Esophagus squamous epithelium (tissue), 5 donors: ENCODE data around the gene NDUFB3. TPM values are rescaled to one million over a fixed set of nuclear protein-coding genes. Genes with fewer than 3 reads are reported as not detected.
A peak's percentile ranks its signal among the peaks of the same experiment; 100 is the strongest.

ENCODE experiments used
- DNase-seq: peaks from one replicate; lab custom pipeline; 2025; lab: John Stamatoyannopoulos, UW
- H3K27ac ChIP-seq, 4 donors: fragments of 200-600 bp; sonication (generic); one replicate each; pipeline ENCODE4 v1.5.1; 2016 to 2019; ENCODE audit warnings: mild to moderate bottlenecking in 1 of 4
- H3K27me3 ChIP-seq, 4 donors: fragments of 200-600 bp; sonication (generic); 1 replicate in 3 of 4; 2 replicates in 1 of 4; pipeline versions ENCODE4 v1.5.1 to v1.6.0; 2017 to 2021; ENCODE audit warnings: antibody characterized with exemption in 1 of 4
- H3K36me3 ChIP-seq, 3 donors: fragments of 200-600 bp; sonication (generic); one replicate each; pipeline ENCODE4 v1.5.1; 2016 to 2019
- H3K4me1 ChIP-seq, 3 donors: fragments of 200-600 bp; sonication (generic); one replicate each; pipeline ENCODE4 v1.5.1; 2017 to 2019
- H3K4me3 ChIP-seq, 4 donors: fragments of 200-600 bp; sonication (generic); 1 replicate in 3 of 4; 2 replicates in 1 of 4; pipeline ENCODE4 v1.5.1; 2016 to 2019; ENCODE audit warnings: mild to moderate bottlenecking in 2 of 4, moderate library complexity in 1 of 4
- H3K9me3 ChIP-seq, 3 donors: fragments of 200-600 bp; sonication (generic); one replicate each; pipeline ENCODE4 v1.5.1; 2016 to 2019
- CTCF ChIP-seq, 6 experiments: fragments of 450-650 bp in 4 of 6; fragments of 200-600 bp in 2 of 6; sonication (generic) in 2 of 6; IDR thresholded peaks; one replicate each; pipeline ENCODE4 v1.5.1; 2016 to 2019; ENCODE audit warnings: antibody characterized with exemption in 6 of 6, mild to moderate bottlenecking in 4 of 6, moderate library complexity in 4 of 6
- POLR2A ChIP-seq, 4 donors: fragments of 450-650 bp; IDR thresholded peaks; one replicate each; pipeline ENCODE4 v1.6.1; 2017; ENCODE audit warnings: antibody characterized with exemption in 4 of 4, mild to moderate bottlenecking in 4 of 4, moderate library complexity in 3 of 4
- WGBS, 2 donors: methylation state at CpG; one replicate each; pipeline ENCODE4 v1.1.5; 2018; 5-methylcytosine and 5-hydroxymethylcytosine counted together
- intact Hi-C: fragments of 100-400 bp; cut with DNase I; formaldehyde crosslinking; loops from one replicate; pipeline ENCODE4 v1.15.0; 2022
- total RNA-seq, 4 donors: library from RNA; depleted of rRNA; stranded (reverse); fragments of >200 nt; gene quantifications; one replicate each; pipeline ENCODE4 v1.1.0, GENCODE V29; 2016
- donor health status: DM: yes; HTN: yes; CAD: no.

NDUFB3 gene
- total RNA-seq, 4 donors from 2014 or later = 63.6 to 111 (median 77.3) TPM

GRCh38 chr2:201110615-201111014 lies 38.8 kb downstream of the NDUFB3 start:
- no peak for DNase-seq
- Histone ChIP-seq H3K4me3 (no peak overlapping the region), H3K27ac (no peak overlapping the region), H3K9me3 (no peaks in the 10 kb centered on the region), H3K4me1 (peaks cover 0 to 17% (median 3%) of the 10 kb centered on the region in 3 donors), H3K36me3 (no peaks in the 10 kb centered on the region), H3K27me3 (no peaks in the 10 kb centered on the region)
- intact Hi-C loops = loop anchor here (5.0 to 10.0 kb wide), 2 partner anchors 33 to 54 kb away; no protein-coding TSS in a partner anchor
- TF ChIP-seq CTCF (IDR thresholded peaks at IDR 0.05) = no peak
- TF ChIP-seq POLR2A (IDR thresholded peaks at IDR 0.05) = no peak

- Histone ChIP-seq H3K27me3 (no peaks in the 10 kb centered on the region), H3K4me3 (no peak overlapping the region), H3K36me3 (no peaks in the 10 kb centered on the region), H3K4me1 (peaks cover 0 to 20% (median 3%) of the 10 kb centered on the region in 3 donors), H3K27ac (no peak overlapping the region), H3K9me3 (no peaks in the 10 kb centered on the region)
- intact Hi-C loops = loop anchor here (5.0 to 10.0 kb wide), 2 partner anchors 34 to 54 kb away; no protein-coding TSS in a partner anchor
- 89 to 100% methylated on average over 3 of the region's 3 CpGs for WGBS, 2 donors
- no peak for TF ChIP-seq CTCF (IDR thresholded peaks at IDR 0.05)
- no peak for TF ChIP-seq POLR2A (IDR thresholded peaks at IDR 0.05)
- no peak for DNase-seq
Observed at GRCh38 chr2:201111096-201111495, 39.3 kb downstream of the NDUFB3 start.

GRCh38 chr2:201114350-201114749 lies 42.5 kb downstream of the NDUFB3 start:
- Histone ChIP-seq H3K36me3 (no peaks in the 10 kb centered on the region), H3K9me3 (no peaks in the 10 kb centered on the region), H3K27me3 (no peaks in the 10 kb centered on the region), H3K4me3 (no peak overlapping the region), H3K4me1 (peaks cover 0 to 39% (median 7%) of the 10 kb centered on the region in 3 donors), H3K27ac (no peak overlapping the region)
- intact Hi-C loops = loop anchor here (5.0 to 10.0 kb wide), 2 partner anchors 37 to 50 kb away; no protein-coding TSS in a partner anchor
- 76 to 86% methylated on average over 2 to 3 of the region's 4 CpGs for WGBS, 2 donors
- no peak for DNase-seq
- no peak for TF ChIP-seq CTCF (IDR thresholded peaks at IDR 0.05)
- no peak for TF ChIP-seq POLR2A (IDR thresholded peaks at IDR 0.05)

- Histone ChIP-seq H3K4me3 (peak overlapping the region in 1 of 4 donors; percentile 77), H3K9me3 (no peaks in the 10 kb centered on the region), H3K27ac (peak overlapping the region in 3 of 4 donors; percentile 11 to 100 (median 45)), H3K4me1 (peaks cover 0 to 44% (median 7%) of the 10 kb centered on the region in 3 donors), H3K27me3 (no peaks in the 10 kb centered on the region), H3K36me3 (no peaks in the 10 kb centered on the region)
- intact Hi-C loops = loop anchor here (5.0 to 10.0 kb wide), 2 partner anchors 38 to 50 kb away; no protein-coding TSS in a partner anchor
- TF ChIP-seq POLR2A (IDR thresholded peaks at IDR 0.05) = no peak
- TF ChIP-seq CTCF (IDR thresholded peaks at IDR 0.05) = no peak
- no peak for DNase-seq
Observed at GRCh38 chr2:201114846-201115245, 43.0 kb downstream of the NDUFB3 start.

DNA sequence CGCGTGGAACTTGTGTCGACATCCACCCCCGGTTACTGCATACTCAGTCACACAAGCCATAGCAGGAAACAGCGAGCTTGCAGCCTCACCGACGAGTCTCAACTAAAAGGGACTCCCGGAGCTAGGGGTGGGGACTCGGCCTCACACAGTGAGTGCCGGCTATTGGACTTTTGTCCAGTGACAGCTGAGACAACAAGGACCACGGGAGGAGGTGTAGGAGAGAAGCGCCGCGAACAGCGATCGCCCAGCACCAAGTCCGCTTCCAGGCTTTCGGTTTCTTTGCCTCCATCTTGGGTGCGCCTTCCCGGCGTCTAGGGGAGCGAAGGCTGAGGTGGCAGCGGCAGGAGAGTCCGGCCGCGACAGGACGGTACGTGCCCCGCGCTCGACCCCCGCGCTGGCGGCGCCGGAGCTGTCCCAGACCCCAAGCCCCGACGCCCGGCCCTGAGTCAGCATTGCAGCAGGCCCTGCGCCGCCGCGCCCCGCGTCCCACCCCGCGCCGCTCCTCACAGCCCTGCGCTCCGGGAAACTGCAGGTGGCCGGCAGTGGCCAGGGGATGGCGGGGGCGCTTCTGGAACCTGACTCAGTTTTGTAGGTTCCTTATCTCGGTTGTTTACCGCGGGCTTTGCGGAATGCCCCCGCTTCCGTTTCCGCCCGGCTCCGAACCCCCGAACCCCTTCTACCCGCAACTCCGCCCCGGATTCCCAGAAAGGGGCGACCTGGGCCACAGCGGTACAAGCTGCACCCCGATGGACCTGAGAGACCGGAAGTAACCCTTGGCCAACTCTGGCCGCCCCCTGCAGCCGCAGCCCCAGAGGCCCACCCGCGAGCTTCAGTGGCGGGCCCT lies 44.5 kb downstream of the NDUFB3 start, which contains the start of gene CFLAR:
Gene CFLAR, plus strand, starts transcription at position 50 of the 844 bp plus-strand sequence. CDS start 13,702 bp downstream, outside the sequence.
- Histone ChIP-seq H3K4me1 (peaks cover 0 to 59% (median 11%) of the 10 kb centered on the region in 3 donors), H3K36me3 (no peaks in the 10 kb centered on the region), H3K4me3 (peak within 1 kb of the TSS; percentile 66 to 97 (median 82)), H3K27ac (peak within 1 kb of the TSS; percentile 97 to 100 (median 99)), H3K9me3 (no peaks in the 10 kb centered on the region), H3K27me3 (no peaks in the 10 kb centered on the region)
- DNase-seq = no peak
- 0 to 1% methylated on average over 23 to 25 of the region's 75 CpGs for WGBS, 2 donors
- intact Hi-C loops = loop anchor here (10.0 kb wide), 1 partner anchor 48 kb away; no protein-coding TSS in a partner anchor
- TF ChIP-seq CTCF (IDR thresholded peaks at IDR 0.05) (no peak), POLR2A (IDR thresholded peaks at IDR 0.05) (peak in 2 of 4 donors; percentile 73 to 83)
